Prostate gland (tissue), 2 donors: ENCODE data around the gene HTR3E.

Experiments
- CTCF ChIP-seq, 4 experiments: fragments of 200-600 bp in 2 of 4; fragments of 450-650 bp in 2 of 4; sonication (generic) in 2 of 4; IDR thresholded peaks; 1 replicate in 3 of 4; 2 replicates in 1 of 4; pipeline ENCODE4 v1.5.1; 2016 to 2019; ENCODE audit warnings: antibody characterized with exemption in 4 of 4, mild to moderate bottlenecking in 2 of 4, moderate library complexity in 2 of 4
- POLR2A ChIP-seq: fragments of 450-650 bp; IDR thresholded peaks from one replicate; pipeline ENCODE4 v1.6.1; 2016; ENCODE audit warnings: antibody characterized with exemption, mild to moderate bottlenecking
- POLR2AphosphoS5 ChIP-seq: sonication (generic); formaldehyde crosslinking; IDR thresholded peaks from one replicate; pipeline ENCODE4 v1.6.1; 2017; ENCODE audit warnings: antibody characterized with exemption

- TF ChIP-seq POLR2AphosphoS5 (no peak), CTCF (IDR thresholded peaks at IDR 0.05) (no peak), POLR2A (no peak)
Observed at GRCh38 chr3:184126006-184126405, 29.1 kb downstream of the HTR3E start.
